ENCODE data around the gene MACF1.
"Not testable (repeated sequence)": the region's sequence is repeated elsewhere in the genome, so short reads cannot be mapped to it uniquely, and the experiment has no call there.

Gene MACF1

DNA sequence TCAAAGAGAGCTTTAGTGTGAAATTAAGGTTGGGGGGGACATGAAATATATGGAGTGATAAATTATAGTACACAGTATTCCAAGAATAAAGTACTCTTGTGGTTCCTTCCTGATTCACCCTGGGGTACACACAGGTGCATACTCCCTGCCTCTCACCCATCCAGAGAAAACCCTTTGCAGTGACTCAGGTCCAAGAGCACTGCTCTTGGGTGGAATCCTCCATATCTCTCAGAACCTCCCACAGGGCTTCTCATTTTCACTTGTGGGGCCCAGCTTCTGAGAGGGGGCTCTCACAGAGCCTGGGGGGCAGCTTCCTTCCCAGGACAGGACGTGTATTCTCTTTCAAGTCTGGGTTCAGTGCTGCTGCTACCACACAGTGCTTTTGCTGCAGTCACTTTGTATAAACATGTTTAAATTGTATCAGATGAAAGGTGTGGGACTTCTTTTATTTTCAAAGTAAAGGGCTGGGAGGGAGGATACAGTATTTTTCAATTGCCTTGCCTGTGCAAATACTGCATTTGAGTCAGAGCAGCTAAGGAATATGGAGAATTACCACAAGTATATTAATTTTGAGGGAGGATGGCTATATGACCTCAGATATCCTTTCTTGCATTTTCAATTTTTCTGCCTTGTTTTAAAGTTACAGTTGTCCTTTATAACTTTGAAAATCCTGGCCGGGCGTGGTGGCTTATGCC is 262.1 kb downstream of the MACF1 start:
- Histone ChIP-seq H3K9me3 (ENCODE audit: control insufficient read depth, low read length) (no peaks in the 10 kb centered on the region), H3K4me1 (ENCODE audit: control insufficient read depth, insufficient read depth, low read length, poor library complexity, severe bottlenecking) (no peaks in the 10 kb centered on the region), H3K27me3 (replicated peaks; ENCODE audit: control insufficient read depth, insufficient read depth, low read length, poor library complexity, severe bottlenecking) (no peaks in the 10 kb centered on the region), H3K4me3 (ENCODE audit: insufficient read depth, low read depth, low read length, poor library complexity, severe bottlenecking) (no peak overlapping the region), H3K27ac (ENCODE audit: insufficient read depth, low read length, poor library complexity, severe bottlenecking) (no peak overlapping the region), H3K36me3 (ENCODE audit: control insufficient read depth, insufficient read depth, low read length) (peaks cover 85% of the 10 kb centered on the region)
- DNase-seq, result no peak

DNA sequence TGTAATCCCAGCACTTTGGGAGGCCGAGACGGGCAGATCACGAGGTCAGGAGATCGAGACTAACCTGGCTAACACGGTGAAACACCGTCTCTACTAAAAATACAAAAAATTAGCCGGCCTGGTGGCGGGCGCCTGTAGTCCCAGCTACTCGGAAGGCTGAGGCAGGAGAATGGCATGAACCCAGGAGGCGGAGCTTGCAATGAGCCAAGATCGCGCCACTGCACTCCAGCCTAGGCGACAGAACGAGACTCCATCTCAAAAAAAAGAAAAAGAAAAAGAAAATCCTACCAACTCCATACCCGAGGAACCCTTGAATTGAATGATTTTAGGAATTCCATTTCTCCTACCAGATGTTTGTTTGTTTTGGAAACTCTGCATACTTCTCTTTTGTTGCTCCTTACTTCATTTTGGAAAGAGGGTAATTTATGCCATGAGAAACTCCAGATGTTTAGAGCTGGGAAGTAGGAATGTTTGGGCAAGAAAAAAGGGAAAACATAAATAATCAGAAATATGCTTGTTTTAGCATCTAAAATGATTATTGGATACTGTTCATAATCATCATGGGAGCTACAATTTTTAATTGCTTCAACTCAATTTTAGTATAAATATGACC is 262.7 kb downstream of the MACF1 start:
- not testable (repeated sequence) for H3K9me3 ChIP-seq (ENCODE audit: control insufficient read depth, low read length); H3K27ac ChIP-seq (ENCODE audit: insufficient read depth, low read length, poor library complexity, severe bottlenecking); H3K4me1 ChIP-seq (ENCODE audit: control insufficient read depth, insufficient read depth, low read length, poor library complexity, severe bottlenecking); DNase-seq; H3K27me3 ChIP-seq (replicated peaks; ENCODE audit: control insufficient read depth, insufficient read depth, low read length, poor library complexity, severe bottlenecking); H3K4me3 ChIP-seq (ENCODE audit: insufficient read depth, low read depth, low read length, poor library complexity, severe bottlenecking)
- peaks cover 85% of the 10 kb centered on the region for H3K36me3 ChIP-seq (ENCODE audit: control insufficient read depth, insufficient read depth, low read length)

DNA sequence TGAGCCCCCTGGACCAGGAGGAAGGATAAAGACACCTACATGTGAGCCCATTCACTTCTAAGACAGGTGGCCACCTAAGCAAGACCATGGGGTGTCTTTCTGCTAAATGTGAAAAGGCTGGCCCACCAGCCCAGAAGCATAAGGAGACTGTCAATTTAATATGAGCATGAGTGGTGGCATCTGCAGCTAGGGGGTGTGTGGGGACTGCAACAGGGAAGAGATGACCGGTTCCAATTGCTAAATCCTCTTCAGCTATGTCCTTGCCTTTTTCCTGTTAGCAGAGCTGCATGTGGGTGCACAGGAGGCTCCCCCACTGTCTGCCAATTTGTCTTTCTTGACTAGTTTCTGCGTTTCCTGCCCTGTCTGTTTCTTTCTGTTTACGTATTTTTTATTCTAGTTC is 264.7 kb downstream of the MACF1 start:
- H3K27ac ChIP-seq (ENCODE audit: insufficient read depth, low read length, poor library complexity, severe bottlenecking), result no peak overlapping the region
- H3K27me3 ChIP-seq (replicated peaks; ENCODE audit: control insufficient read depth, insufficient read depth, low read length, poor library complexity, severe bottlenecking), result no peaks in the 10 kb centered on the region
- H3K9me3 ChIP-seq (ENCODE audit: control insufficient read depth, low read length), result no peaks in the 10 kb centered on the region
- H3K4me3 ChIP-seq (ENCODE audit: insufficient read depth, low read depth, low read length, poor library complexity, severe bottlenecking), result no peak overlapping the region
- peaks cover 81% of the 10 kb centered on the region for H3K36me3 ChIP-seq (ENCODE audit: control insufficient read depth, insufficient read depth, low read length)
- no peaks in the 10 kb centered on the region for H3K4me1 ChIP-seq (ENCODE audit: control insufficient read depth, insufficient read depth, low read length, poor library complexity, severe bottlenecking)
- no peak for DNase-seq

DNA sequence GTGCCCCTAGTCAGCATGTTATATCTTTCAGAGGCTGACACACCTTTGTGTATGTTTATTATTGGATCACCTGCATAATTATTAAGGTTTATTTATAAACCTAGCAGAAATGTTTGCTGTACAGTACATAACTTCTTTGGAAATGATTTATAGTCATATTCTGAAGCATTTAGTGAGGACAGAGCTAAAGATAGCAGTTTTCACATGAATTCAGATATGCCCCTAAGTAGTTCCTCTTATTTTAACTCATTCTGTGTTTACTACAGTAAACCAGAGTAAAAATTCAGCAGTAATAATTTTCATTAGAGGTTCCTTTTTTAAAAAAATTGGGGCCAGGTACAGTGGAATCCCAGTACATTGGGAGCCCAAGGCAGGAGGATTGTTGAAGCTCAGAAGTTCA is 265.5 kb downstream of the MACF1 start:
- H3K9me3 ChIP-seq (ENCODE audit: control insufficient read depth, low read length), result no peaks in the 10 kb centered on the region
- H3K4me1 ChIP-seq (ENCODE audit: control insufficient read depth, insufficient read depth, low read length, poor library complexity, severe bottlenecking), result no peaks in the 10 kb centered on the region
- no peak overlapping the region for H3K4me3 ChIP-seq (ENCODE audit: insufficient read depth, low read depth, low read length, poor library complexity, severe bottlenecking)
- H3K36me3 ChIP-seq (ENCODE audit: control insufficient read depth, insufficient read depth, low read length), result peaks cover 79% of the 10 kb centered on the region
- no peaks in the 10 kb centered on the region for H3K27me3 ChIP-seq (replicated peaks; ENCODE audit: control insufficient read depth, insufficient read depth, low read length, poor library complexity, severe bottlenecking)
- no peak overlapping the region for H3K27ac ChIP-seq (ENCODE audit: insufficient read depth, low read length, poor library complexity, severe bottlenecking)
- no peak for DNase-seq

DNA sequence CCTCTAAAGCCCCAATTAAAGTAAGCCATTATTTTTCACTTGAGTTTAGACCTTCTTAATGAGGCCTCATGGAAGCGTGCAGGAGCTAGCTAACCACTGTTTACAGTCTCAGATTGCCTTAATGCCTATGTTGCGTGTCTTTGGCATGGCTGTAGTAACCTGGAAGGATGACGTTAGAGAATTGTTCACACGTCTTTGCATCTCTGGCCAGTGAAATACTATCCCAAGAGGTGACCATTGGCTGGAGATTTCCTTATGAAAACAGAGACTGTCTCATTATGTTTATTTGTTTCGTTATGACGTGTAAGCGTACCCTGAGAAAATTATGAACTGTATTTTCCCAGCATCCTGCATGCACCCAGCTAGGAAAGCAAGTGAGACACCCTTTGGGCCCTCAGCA is 268.3 kb downstream of the MACF1 start:
- Histone ChIP-seq H3K4me3 (ENCODE audit: insufficient read depth, low read depth, low read length, poor library complexity, severe bottlenecking) (no peak overlapping the region), H3K4me1 (ENCODE audit: control insufficient read depth, insufficient read depth, low read length, poor library complexity, severe bottlenecking) (no peaks in the 10 kb centered on the region), H3K9me3 (ENCODE audit: control insufficient read depth, low read length) (no peaks in the 10 kb centered on the region), H3K27ac (ENCODE audit: insufficient read depth, low read length, poor library complexity, severe bottlenecking) (no peak overlapping the region), H3K27me3 (replicated peaks; ENCODE audit: control insufficient read depth, insufficient read depth, low read length, poor library complexity, severe bottlenecking) (no peaks in the 10 kb centered on the region), H3K36me3 (ENCODE audit: control insufficient read depth, insufficient read depth, low read length) (peaks cover 63% of the 10 kb centered on the region)
- no peak for DNase-seq

DNA sequence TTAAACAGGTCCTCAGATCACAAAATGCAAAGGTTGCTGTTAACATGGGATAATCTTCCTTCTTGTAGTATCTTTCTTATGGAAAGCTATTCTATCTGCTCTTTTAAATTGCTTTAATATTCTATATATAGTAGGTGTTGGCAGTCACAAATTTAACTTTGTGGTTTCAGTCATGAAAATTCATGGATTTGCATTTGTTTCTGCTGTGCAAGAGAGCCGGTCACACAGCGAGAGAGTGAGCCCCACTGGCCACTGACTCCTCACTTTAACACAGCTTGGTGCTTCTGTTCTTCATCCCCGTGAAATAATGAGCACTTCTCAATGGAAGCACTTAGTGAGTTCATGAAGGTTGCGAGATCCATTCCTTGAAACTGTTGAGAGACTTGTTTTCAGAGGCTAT is 268.8 kb downstream of the MACF1 start:
- Histone ChIP-seq H3K9me3 (ENCODE audit: control insufficient read depth, low read length) (no peaks in the 10 kb centered on the region), H3K4me1 (ENCODE audit: control insufficient read depth, insufficient read depth, low read length, poor library complexity, severe bottlenecking) (no peaks in the 10 kb centered on the region), H3K27ac (ENCODE audit: insufficient read depth, low read length, poor library complexity, severe bottlenecking) (no peak overlapping the region), H3K36me3 (ENCODE audit: control insufficient read depth, insufficient read depth, low read length) (peaks cover 58% of the 10 kb centered on the region), H3K27me3 (replicated peaks; ENCODE audit: control insufficient read depth, insufficient read depth, low read length, poor library complexity, severe bottlenecking) (no peaks in the 10 kb centered on the region), H3K4me3 (ENCODE audit: insufficient read depth, low read depth, low read length, poor library complexity, severe bottlenecking) (no peak overlapping the region)
- DNase-seq, result no peak

DNA sequence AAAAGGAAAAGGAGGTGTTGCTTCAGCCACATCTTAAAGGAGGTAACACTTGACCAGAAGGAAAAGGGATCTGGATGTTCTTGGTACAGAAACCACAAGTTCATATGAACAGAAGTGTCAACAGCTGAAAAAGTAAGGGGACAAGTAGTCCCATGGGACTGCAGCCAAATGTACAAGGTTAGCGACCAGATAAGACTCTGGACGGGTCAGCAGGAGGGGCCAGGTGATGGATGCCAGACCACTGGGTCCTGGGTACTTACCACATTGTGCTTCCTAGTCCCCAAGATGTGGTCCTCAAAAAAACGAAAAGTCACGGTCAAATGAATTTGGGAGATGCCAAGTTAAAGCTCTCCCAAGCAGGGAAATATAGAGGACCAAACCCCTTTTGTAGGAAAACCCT is 270.3 kb downstream of the MACF1 start:
- DNase-seq, result no peak
- Histone ChIP-seq H3K9me3 (ENCODE audit: control insufficient read depth, low read length) (no peaks in the 10 kb centered on the region), H3K27ac (ENCODE audit: insufficient read depth, low read length, poor library complexity, severe bottlenecking) (no peak overlapping the region), H3K4me1 (ENCODE audit: control insufficient read depth, insufficient read depth, low read length, poor library complexity, severe bottlenecking) (no peaks in the 10 kb centered on the region), H3K36me3 (ENCODE audit: control insufficient read depth, insufficient read depth, low read length) (peaks cover 57% of the 10 kb centered on the region), H3K27me3 (replicated peaks; ENCODE audit: control insufficient read depth, insufficient read depth, low read length, poor library complexity, severe bottlenecking) (no peaks in the 10 kb centered on the region), H3K4me3 (ENCODE audit: insufficient read depth, low read depth, low read length, poor library complexity, severe bottlenecking) (no peak overlapping the region)

DNA sequence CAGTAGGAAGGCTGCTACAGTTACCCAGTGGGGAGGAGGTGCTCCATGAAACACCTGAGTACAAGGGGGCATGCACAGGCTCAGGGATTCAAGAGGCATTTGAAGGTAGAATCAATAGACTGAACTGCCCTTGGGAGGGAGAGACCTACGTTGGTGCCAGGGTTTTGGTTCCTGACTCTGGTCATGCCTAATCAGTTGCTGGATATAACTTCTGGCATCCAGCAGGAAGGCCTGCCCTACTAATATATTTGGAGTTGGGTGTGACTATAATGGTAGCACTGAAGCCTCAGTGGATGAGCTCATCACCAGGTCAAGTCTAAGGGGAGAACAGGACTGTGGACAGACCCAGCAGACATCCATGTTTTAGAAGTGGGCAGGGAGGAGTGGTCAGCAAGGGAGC is 271.1 kb downstream of the MACF1 start:
- not testable (repeated sequence) for H3K27me3 ChIP-seq (replicated peaks; ENCODE audit: control insufficient read depth, insufficient read depth, low read length, poor library complexity, severe bottlenecking); H3K27ac ChIP-seq (ENCODE audit: insufficient read depth, low read length, poor library complexity, severe bottlenecking); H3K4me1 ChIP-seq (ENCODE audit: control insufficient read depth, insufficient read depth, low read length, poor library complexity, severe bottlenecking); H3K4me3 ChIP-seq (ENCODE audit: insufficient read depth, low read depth, low read length, poor library complexity, severe bottlenecking); DNase-seq; H3K9me3 ChIP-seq (ENCODE audit: control insufficient read depth, low read length)
- H3K36me3 ChIP-seq (ENCODE audit: control insufficient read depth, insufficient read depth, low read length), result peaks cover 58% of the 10 kb centered on the region

DNA sequence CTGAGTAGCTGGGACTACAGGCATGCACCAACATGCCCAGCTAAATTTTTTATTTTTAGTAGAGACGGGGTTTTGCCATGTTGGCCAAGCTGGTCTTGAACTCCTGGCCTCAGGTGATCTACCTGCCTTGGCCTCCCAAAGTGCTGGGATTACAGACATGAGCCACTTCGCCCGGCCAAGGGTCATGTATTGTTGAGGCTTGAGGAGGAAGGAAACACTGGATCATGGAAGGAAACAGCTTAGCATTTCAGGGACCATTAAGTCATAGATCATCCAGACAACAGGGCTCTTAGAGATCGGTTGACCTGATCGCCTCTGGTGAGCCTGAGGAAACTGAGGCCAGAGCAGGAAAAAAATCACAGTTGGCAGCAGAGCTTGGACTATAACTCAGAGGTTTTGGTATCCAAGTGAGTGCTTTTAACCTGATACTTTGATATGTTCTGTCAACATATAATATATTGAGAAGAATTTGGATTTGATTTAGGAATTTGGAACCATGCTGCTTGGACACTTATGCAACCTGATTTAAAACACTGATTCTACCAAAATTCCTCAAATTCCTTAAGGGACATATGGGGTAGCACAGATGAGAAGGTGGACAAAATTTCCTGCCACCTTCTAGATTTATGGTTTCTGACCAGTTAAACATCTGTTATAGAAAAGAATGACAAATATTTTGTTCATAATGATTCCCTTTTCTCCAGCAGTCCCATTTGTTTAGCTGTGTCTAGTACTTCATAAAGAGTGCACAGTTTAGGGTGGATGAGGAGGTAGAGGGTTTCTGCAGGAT is 273.8 kb downstream of the MACF1 start:
- DNase-seq, result no peak
- Histone ChIP-seq H3K9me3 (ENCODE audit: control insufficient read depth, low read length) (no peaks in the 10 kb centered on the region), H3K4me3 (ENCODE audit: insufficient read depth, low read depth, low read length, poor library complexity, severe bottlenecking) (no peak overlapping the region), H3K36me3 (ENCODE audit: control insufficient read depth, insufficient read depth, low read length) (peaks cover 53% of the 10 kb centered on the region), H3K27ac (ENCODE audit: insufficient read depth, low read length, poor library complexity, severe bottlenecking) (no peak overlapping the region), H3K4me1 (ENCODE audit: control insufficient read depth, insufficient read depth, low read length, poor library complexity, severe bottlenecking) (no peaks in the 10 kb centered on the region), H3K27me3 (replicated peaks; ENCODE audit: control insufficient read depth, insufficient read depth, low read length, poor library complexity, severe bottlenecking) (no peaks in the 10 kb centered on the region)

DNA sequence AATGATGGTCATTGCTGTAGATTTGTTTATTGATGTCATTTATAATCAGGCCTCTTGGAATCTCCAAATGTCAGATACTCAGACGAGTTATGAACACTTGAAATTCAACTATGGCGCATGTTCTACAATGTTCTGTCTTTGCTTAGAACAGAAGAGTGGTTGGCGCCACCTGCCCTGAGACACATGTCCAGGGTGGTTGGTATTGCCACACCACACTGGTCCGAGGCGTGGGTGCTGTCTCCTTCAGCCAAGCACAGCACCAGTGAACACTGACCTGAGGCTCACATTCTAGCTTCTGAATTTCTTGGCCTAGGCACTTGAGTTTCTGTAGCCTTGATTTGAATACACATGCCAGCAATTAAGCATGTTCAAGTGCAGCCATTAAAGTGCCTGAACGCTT is 276.8 kb downstream of the MACF1 start:
- Histone ChIP-seq H3K4me1 (ENCODE audit: control insufficient read depth, insufficient read depth, low read length, poor library complexity, severe bottlenecking) (no peaks in the 10 kb centered on the region), H3K9me3 (ENCODE audit: control insufficient read depth, low read length) (no peaks in the 10 kb centered on the region), H3K36me3 (ENCODE audit: control insufficient read depth, insufficient read depth, low read length) (peaks cover 69% of the 10 kb centered on the region), H3K4me3 (ENCODE audit: insufficient read depth, low read depth, low read length, poor library complexity, severe bottlenecking) (no peak overlapping the region), H3K27me3 (replicated peaks; ENCODE audit: control insufficient read depth, insufficient read depth, low read length, poor library complexity, severe bottlenecking) (no peaks in the 10 kb centered on the region), H3K27ac (ENCODE audit: insufficient read depth, low read length, poor library complexity, severe bottlenecking) (no peak overlapping the region)
- DNase-seq, result no peak
